ENCODE data around the gene ZNF446. TPM values are rescaled to one million over a fixed set of nuclear protein-coding genes. Genes with fewer than 3 reads are reported as not detected.

The ZNF446 gene
- total and polyA plus RNA-seq, 10 of the 15 experiments (the other 5 are each of a cell fraction or from before 2014, with no cell fraction given), result 0.14 to 6.9 (median 4.1) TPM

DNA sequence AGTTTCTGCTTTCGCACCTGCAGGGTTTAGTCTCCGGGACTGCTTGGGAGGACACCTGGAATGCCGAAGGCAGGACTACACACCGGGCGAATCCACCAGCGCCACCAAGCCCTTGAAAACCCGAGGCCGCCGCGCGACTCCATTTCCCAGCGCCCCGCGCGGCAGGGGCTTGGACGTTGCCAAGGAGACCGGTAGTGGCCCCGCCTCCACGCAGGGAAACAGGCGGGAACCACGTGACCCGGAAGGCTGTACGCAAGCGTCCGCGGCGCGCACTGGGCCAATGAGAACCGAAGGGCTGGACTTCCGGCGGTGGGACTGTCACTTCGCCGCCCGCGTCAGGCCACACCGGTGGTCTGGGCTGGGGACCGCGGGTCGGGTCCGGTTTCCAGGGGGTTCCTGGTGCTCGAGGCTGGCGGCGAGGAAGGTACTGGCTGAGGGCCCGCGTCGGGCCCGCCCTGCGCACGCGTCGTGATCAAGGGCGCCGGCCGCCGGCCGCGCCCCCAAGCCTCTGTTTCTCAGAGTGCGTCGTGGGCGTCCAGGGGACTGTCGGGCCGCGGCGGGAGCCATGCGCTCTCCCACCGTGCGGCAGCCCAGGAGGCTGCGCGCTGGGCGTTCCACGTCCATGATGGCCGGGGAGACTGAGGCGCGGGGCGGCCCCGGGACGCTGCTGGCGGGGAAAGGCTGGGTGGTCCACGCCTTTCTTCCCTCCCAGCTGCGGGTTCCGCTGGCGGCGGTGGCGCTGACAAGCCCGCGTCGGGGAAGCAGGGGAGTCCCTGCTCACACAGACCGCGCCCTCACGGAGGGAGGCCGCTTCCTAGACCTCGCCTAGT, 9.2 kb upstream of the ZNF446 start, which contains the start of gene ZNF324 (continued):
- TF ChIP-seq, protein P1, sequence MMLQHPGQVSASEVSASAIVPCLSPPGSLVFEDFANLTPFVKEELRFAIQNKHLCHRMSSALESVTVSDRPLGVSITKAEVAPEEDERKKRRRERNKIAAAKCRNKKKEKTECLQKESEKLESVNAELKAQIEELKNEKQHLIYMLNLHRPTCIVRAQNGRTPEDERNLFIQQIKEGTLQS (IDR thresholded peaks at IDR 0.05; ENCODE audit: borderline replicate concordance, extremely low read depth, low read depth, low read length), result peak; percentile 83; the same call in 1 of the 2 replicates
- TF ChIP-seq POU2F2 (IDR thresholded peaks at IDR 0.05; ENCODE audit: borderline replicate concordance, low read depth, low read length) (no peak), NR2C1 (IDR thresholded peaks at IDR 0.05) (no peak), NFIC (IDR thresholded peaks at IDR 0.05; ENCODE audit: low read depth, low read length) (no peak), RBBP5 (conservative IDR thresholded peaks at IDR 0.05) (no peak), EP300 (IDR thresholded peaks at IDR 0.05; ENCODE audit: borderline replicate concordance in 1 of 2, control insufficient read depth in 1 of 2, low read depth in 2 of 2, low read length in 2 of 2) (no peak), SUPT20H (IDR thresholded peaks at IDR 0.05; ENCODE audit: borderline replicate concordance, control insufficient read depth, low read depth, low read length) (no peak), GATAD2B (conservative IDR thresholded peaks at IDR 0.05; ENCODE audit: low read depth) (peak; percentile 51), PBX3 (IDR thresholded peaks at IDR 0.05; ENCODE audit: insufficient replicate concordance, low read depth, low read length) (no peak), BRCA1 (IDR thresholded peaks at IDR 0.05; ENCODE audit: low read depth, low read length) (no peak), RAD21 (IDR thresholded peaks at IDR 0.05; ENCODE audit: insufficient read depth, low read depth, low read length) (no peak), TCF7 (IDR thresholded peaks at IDR 0.05; ENCODE audit: borderline replicate concordance) (no peak), ATF2 (IDR thresholded peaks at IDR 0.05; ENCODE audit: low read length) (no peak), ZNF217 (IDR thresholded peaks at IDR 0.05) (no peak), ZNF274 (IDR thresholded peaks at IDR 0.05; ENCODE audit: insufficient read depth, insufficient read length) (no peak), SMAD1 (IDR thresholded peaks at IDR 0.05; ENCODE audit: low read depth, partially characterized antibody) (no peak), EZH2 (IDR thresholded peaks at IDR 0.05; ENCODE audit: borderline replicate concordance, control insufficient read depth, low read depth, low read length) (no peak), MEF2B (IDR thresholded peaks at IDR 0.05; ENCODE audit: partially characterized antibody, poor library complexity, severe bottlenecking) (peak; percentile 39), SIX5 (IDR thresholded peaks at IDR 0.05; ENCODE audit: low read depth, low read length, severe bottlenecking) (peak; percentile 75), SMAD5 (IDR thresholded peaks at IDR 0.05; ENCODE audit: low read depth) (peak; percentile 67; the same call in 1 of the 2 replicates), DPF2 (IDR thresholded peaks at IDR 0.05) (peak; percentile 72; the same call in 1 of the 2 replicates), NFYA (IDR thresholded peaks at IDR 0.05; ENCODE audit: borderline replicate concordance, low read depth, low read length) (no peak)
- TF ChIP-seq, protein P2, sequence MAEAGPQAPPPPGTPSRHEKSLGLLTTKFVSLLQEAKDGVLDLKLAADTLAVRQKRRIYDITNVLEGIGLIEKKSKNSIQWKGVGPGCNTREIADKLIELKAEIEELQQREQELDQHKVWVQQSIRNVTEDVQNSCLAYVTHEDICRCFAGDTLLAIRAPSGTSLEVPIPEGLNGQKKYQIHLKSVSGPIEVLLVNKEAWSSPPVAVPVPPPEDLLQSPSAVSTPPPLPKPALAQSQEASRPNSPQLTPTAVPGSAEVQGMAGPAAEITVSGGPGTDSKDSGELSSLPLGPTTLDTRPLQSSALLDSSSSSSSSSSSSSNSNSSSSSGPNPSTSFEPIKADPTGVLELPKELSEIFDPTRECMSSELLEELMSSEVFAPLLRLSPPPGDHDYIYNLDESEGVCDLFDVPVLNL (IDR thresholded peaks at IDR 0.05; ENCODE audit: low read depth, low read length), result no peak
- TF ChIP-seq, protein P3, sequence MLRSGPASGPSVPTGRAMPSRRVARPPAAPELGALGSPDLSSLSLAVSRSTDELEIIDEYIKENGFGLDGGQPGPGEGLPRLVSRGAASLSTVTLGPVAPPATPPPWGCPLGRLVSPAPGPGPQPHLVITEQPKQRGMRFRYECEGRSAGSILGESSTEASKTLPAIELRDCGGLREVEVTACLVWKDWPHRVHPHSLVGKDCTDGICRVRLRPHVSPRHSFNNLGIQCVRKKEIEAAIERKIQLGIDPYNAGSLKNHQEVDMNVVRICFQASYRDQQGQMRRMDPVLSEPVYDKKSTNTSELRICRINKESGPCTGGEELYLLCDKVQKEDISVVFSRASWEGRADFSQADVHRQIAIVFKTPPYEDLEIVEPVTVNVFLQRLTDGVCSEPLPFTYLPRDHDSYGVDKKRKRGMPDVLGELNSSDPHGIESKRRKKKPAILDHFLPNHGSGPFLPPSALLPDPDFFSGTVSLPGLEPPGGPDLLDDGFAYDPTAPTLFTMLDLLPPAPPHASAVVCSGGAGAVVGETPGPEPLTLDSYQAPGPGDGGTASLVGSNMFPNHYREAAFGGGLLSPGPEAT (IDR thresholded peaks at IDR 0.05; ENCODE audit: low read depth), result no peak
